DND-41 (cell line): ENCODE results near the gene CLSTN2.

Experiments
- EZH2 ChIP-seq: IDR thresholded peaks from 3 replicates; pipeline ENCODE4 v1.6.1; 2012; ENCODE audit warnings: borderline replicate concordance, low read depth, mild to moderate bottlenecking, moderate library complexity, low read length, inconsistent platforms; ENCODE audit not compliant: severe bottlenecking
- TF ChIP-seq, protein P1 (sequence below): IDR thresholded peaks from 2 replicates; pipeline ENCODE4 v1.5.1; 2012; ENCODE audit warnings: borderline replicate concordance, low read length, moderate library complexity, mild to moderate bottlenecking; ENCODE audit not compliant: poor library complexity, severe bottlenecking; ENCODE audit errors: extremely low read depth

DNA sequence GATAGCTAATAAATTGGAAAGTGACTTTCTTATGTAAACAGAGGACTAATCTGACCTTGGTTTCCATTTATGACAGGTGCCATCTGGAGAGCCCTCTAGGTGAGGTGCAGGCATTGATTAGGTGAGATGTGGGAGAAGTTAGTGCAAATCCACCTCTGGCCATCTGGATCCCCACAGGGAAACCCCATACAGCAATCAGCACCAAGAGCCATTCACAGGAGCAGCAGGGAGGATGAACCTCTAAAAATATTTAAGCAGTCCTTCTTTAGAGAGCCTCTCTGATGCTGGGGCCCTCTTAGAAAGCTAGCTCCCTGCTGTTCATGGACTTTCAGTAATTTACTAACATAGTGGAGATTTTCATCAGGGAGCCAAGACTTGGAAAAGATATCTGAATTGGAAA, 69.3 kb downstream of the CLSTN2 start:
- TF ChIP-seq, protein P1, sequence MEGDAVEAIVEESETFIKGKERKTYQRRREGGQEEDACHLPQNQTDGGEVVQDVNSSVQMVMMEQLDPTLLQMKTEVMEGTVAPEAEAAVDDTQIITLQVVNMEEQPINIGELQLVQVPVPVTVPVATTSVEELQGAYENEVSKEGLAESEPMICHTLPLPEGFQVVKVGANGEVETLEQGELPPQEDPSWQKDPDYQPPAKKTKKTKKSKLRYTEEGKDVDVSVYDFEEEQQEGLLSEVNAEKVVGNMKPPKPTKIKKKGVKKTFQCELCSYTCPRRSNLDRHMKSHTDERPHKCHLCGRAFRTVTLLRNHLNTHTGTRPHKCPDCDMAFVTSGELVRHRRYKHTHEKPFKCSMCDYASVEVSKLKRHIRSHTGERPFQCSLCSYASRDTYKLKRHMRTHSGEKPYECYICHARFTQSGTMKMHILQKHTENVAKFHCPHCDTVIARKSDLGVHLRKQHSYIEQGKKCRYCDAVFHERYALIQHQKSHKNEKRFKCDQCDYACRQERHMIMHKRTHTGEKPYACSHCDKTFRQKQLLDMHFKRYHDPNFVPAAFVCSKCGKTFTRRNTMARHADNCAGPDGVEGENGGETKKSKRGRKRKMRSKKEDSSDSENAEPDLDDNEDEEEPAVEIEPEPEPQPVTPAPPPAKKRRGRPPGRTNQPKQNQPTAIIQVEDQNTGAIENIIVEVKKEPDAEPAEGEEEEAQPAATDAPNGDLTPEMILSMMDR, result no peak
- no peak for TF ChIP-seq EZH2
